NCI-H2171 treated with DMSO at 0.1 percent for 48 hours (cell line): ENCODE measurements around the gene IGSF11.
"Not testable (repeated sequence)": the region's sequence is repeated elsewhere in the genome, so short reads cannot be mapped to it uniquely, and the experiment has no call there.

Experiments
- DNase-seq: peaks from one replicate; lab custom pipeline; 2025; lab: John Stamatoyannopoulos, UW

Gene IGSF11

GRCh38 chr3:118990823-118991560 lies 43.7 kb downstream of the IGSF11 start:
- no peak for DNase-seq

- DNase-seq, result no peak
Measured at GRCh38 chr3:118988198-118989130, 46.2 kb downstream of the IGSF11 start.

- DNase-seq, result peak; percentile 55
Measured at GRCh38 chr3:118987477-118987876, 47.2 kb downstream of the IGSF11 start.

- no peak for DNase-seq
Measured at GRCh38 chr3:118986734-118987133, 47.9 kb downstream of the IGSF11 start.

- no peak for DNase-seq
Measured at GRCh38 chr3:118984699-118985098, 49.9 kb downstream of the IGSF11 start.

GRCh38 chr3:118981494-118982134 lies 53.0 kb downstream of the IGSF11 start:
- no peak for DNase-seq

- no peak for DNase-seq
Measured at GRCh38 chr3:118980832-118981231, 53.8 kb downstream of the IGSF11 start.

GRCh38 chr3:118978393-118978758 lies 56.3 kb downstream of the IGSF11 start:
- DNase-seq, result no peak

- no peak for DNase-seq
Measured at GRCh38 chr3:118977671-118978392, 56.8 kb downstream of the IGSF11 start.

- no peak for DNase-seq
Measured at GRCh38 chr3:118977118-118977517, 57.5 kb downstream of the IGSF11 start.

GRCh38 chr3:118975476-118975875 lies 59.2 kb downstream of the IGSF11 start:
- DNase-seq, result not testable (repeated sequence)

GRCh38 chr3:118974356-118975097 lies 60.1 kb downstream of the IGSF11 start:
- peak; percentile 78 for DNase-seq

GRCh38 chr3:118973050-118973449 lies 61.6 kb downstream of the IGSF11 start:
- DNase-seq, result no peak

- DNase-seq, result peak; percentile 89
Measured at GRCh38 chr3:118970819-118971218, 63.8 kb downstream of the IGSF11 start.

GRCh38 chr3:118968640-118969039 lies 66.0 kb downstream of the IGSF11 start:
- DNase-seq, result no peak

- peak; percentile 71 for DNase-seq
Measured at GRCh38 chr3:118968111-118968510, 66.5 kb downstream of the IGSF11 start.

GRCh38 chr3:118966700-118967099 lies 67.9 kb downstream of the IGSF11 start:
- no peak for DNase-seq

GRCh38 chr3:118963711-118964110 lies 70.9 kb downstream of the IGSF11 start:
- no peak for DNase-seq

- peak; percentile 73 for DNase-seq
Measured at GRCh38 chr3:118960876-118961450, 73.7 kb downstream of the IGSF11 start.

- no peak for DNase-seq
Measured at GRCh38 chr3:118955914-118956556, 78.6 kb downstream of the IGSF11 start.
